ENCODE results near the gene YIPF4.
"Not testable (repeated sequence)": the region's sequence is repeated elsewhere in the genome, so short reads cannot be mapped to it uniquely, and the experiment has no call there.

The YIPF4 gene

DNA sequence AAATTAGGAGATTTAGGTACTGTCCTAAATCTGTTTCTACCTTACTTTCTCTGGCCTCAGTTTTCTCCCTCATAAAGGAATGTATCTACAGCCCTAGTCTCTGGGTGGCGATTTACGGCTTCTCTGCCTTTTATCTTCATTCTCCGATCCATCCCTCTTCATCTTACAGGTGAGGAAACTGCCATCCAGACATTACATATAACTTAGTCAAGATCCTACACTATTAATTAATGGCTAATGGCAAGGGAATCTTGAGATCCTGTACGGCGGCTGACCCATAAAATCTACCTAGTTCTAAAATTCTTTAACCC, 386 bp upstream of the YIPF4 start:
- TF ChIP-seq, protein P1, sequence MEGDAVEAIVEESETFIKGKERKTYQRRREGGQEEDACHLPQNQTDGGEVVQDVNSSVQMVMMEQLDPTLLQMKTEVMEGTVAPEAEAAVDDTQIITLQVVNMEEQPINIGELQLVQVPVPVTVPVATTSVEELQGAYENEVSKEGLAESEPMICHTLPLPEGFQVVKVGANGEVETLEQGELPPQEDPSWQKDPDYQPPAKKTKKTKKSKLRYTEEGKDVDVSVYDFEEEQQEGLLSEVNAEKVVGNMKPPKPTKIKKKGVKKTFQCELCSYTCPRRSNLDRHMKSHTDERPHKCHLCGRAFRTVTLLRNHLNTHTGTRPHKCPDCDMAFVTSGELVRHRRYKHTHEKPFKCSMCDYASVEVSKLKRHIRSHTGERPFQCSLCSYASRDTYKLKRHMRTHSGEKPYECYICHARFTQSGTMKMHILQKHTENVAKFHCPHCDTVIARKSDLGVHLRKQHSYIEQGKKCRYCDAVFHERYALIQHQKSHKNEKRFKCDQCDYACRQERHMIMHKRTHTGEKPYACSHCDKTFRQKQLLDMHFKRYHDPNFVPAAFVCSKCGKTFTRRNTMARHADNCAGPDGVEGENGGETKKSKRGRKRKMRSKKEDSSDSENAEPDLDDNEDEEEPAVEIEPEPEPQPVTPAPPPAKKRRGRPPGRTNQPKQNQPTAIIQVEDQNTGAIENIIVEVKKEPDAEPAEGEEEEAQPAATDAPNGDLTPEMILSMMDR (IDR thresholded peaks at IDR 0.05; ENCODE audit: extremely low read depth, insufficient read depth, missing control alignments): no peak
- DNase-seq (ENCODE audit: low spot score): no peak
- in situ Hi-C loops (cut with MboI; ENCODE audit: low pct_unique_long_range_greater_than_20kb, low sequenced_read_pairs, unreplicated experiment): no loop called here

DNA sequence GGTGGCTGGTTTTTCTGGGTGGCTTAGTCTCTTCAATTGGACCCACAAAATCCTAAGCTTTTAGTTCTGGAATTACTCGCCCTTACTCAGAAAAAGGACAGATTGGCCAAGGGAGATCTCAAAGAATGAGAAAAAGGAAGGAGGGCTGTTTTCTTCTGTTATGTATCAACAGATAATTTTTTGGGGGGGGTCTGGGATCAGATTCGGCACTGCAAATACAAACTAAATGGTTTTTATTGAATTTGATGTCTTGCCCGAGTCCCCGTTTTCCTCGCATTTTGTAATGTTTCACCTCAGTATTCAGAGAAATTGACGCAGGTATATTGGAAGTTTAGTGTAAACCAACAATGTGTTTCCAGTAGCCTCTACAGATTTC, 762 bp downstream of the YIPF4 start:
- TF ChIP-seq, protein P1 (IDR thresholded peaks at IDR 0.05; ENCODE audit: extremely low read depth, insufficient read depth, missing control alignments): no peak
- DNase-seq (ENCODE audit: low spot score): no peak

DNA sequence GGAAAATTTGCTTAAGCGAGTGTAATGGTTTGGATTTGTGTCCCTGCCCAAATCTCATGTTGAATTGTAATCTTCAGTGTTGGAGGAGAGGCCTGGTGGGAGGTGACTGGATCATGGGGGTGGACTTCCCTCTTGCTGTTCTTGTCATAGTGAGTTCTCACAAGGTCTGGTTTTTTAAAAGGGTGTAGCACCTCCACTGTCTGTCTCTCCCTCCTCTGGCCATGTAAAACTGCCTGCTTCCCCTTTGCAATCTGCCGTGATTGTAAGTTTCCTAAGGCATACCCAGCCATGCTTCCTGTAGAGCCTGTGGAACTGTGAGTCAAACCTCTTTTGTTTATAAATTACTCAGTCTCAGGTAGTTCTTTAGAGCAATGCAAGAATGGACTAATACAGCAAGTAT, 6.6 kb downstream of the YIPF4 start:
- TF ChIP-seq, protein P1 (IDR thresholded peaks at IDR 0.05; ENCODE audit: extremely low read depth, insufficient read depth, missing control alignments): no peak
- in situ Hi-C loops (cut with MboI; ENCODE audit: low pct_unique_long_range_greater_than_20kb, low sequenced_read_pairs, unreplicated experiment): no loop called here
- DNase-seq (ENCODE audit: low spot score): no peak

More for the DNA sequence above, 762 bp downstream of the YIPF4 start:
- in situ Hi-C loops (cut with MboI; ENCODE audit: low pct_unique_long_range_greater_than_20kb, low sequenced_read_pairs, unreplicated experiment): no loop called here

DNA sequence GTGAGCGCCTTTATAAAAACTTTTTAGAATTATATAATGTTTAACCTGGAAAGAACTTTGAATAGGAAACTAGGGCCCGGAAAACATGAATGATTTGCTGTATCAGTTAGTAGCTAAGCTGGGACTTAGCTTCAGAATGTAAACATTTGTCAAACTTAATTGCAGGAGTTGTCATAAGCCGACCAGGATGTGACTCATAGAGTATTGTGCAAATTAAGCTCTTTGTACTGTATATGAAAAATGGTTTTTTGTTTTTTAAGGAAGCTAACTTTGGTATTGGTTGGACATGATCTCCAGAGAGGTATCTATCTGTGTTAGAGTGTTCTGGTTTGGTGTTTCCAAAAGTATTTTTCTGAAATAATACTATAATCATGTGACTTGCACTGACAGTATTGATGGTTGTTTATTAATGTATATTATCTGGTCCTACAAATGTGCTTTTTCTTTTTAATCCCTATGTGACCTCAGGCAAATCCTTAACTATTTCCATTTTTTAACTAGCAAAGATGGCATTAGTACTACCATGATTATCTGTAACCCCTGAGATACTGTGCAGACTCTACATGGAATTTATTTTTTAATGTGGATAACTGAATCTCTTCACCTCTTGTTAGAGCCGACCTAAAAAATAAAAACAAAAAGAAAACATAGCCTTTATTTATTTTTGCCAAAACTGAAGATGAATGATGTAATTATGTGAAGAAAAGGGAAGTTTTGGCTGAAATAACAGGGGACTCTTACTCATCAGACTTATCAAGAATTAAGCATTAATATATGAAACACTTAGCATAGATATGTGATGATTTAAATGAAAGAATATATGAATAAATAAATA, 11.7 kb downstream of the YIPF4 start:
- TF ChIP-seq, protein P1 (IDR thresholded peaks at IDR 0.05; ENCODE audit: extremely low read depth, insufficient read depth, missing control alignments): no peak
- in situ Hi-C loops (cut with MboI; ENCODE audit: low pct_unique_long_range_greater_than_20kb, low sequenced_read_pairs, unreplicated experiment): no loop called here
- DNase-seq (ENCODE audit: low spot score): no peak

DNA sequence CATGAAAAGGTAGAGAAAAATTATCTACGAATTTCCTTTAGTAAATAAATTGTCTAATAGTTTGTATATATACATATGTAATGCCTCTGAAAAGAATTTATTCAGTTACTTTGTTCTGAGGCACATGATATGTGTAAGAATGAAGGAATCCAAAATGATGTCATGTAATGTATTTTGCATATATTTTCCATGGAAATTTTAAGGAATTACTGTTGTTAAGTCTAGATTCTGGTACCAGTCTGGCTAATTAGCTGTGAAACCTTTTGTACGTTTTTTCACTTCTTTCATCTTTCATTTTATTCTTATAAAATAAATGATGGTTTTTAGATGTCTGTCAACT, 12.3 kb downstream of the YIPF4 start:
- DNase-seq (ENCODE audit: low spot score): no peak
- in situ Hi-C loops (cut with MboI; ENCODE audit: low pct_unique_long_range_greater_than_20kb, low sequenced_read_pairs, unreplicated experiment): no loop called here
- TF ChIP-seq, protein P1 (IDR thresholded peaks at IDR 0.05; ENCODE audit: extremely low read depth, insufficient read depth, missing control alignments): no peak

DNA sequence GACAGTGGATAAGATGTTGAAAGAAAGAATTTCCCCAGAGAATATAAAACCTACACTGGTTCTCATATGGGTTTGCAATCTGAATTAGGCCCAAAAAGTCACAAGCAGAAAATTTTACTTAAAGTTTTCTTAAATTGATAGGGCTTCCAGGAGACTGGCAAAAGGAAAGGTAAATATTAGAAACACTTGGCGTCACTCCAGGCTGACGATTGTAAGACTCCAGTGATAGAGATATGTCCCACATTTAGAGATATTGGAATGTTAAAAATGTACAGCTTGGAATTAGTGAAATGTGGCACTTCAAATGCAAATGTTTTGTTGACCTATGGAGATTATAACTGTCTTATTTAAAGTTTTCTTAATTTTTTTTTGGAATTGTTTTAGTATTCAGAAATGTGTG, 14.0 kb downstream of the YIPF4 start:
- in situ Hi-C loops (cut with MboI; ENCODE audit: low pct_unique_long_range_greater_than_20kb, low sequenced_read_pairs, unreplicated experiment): no loop called here
- TF ChIP-seq, protein P1 (IDR thresholded peaks at IDR 0.05; ENCODE audit: extremely low read depth, insufficient read depth, missing control alignments): no peak
- no peak for DNase-seq (ENCODE audit: low spot score)

DNA sequence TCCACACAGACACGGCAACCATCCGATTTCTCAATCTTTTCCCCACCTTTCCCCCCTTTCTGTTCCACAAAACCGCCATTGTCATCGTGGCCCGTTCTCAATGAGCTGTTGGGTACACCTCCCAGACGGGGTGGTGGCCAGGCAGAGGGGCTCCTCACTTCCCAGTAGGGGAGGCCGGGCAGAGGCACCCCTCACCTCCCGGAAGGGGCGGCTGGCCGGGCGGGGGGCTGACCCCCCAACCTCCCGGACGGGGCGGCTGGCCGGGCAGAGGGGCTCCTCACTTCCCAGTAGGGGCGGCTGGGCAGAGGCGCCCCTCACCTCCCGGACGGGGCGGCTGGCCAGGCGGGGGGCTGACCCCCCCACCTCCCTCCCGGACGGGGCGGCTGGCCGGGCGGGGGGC, 15.8 kb downstream of the YIPF4 start:
- DNase-seq (ENCODE audit: low spot score); in situ Hi-C loops (cut with MboI; ENCODE audit: low pct_unique_long_range_greater_than_20kb, low sequenced_read_pairs, unreplicated experiment): not testable (repeated sequence)

DNA sequence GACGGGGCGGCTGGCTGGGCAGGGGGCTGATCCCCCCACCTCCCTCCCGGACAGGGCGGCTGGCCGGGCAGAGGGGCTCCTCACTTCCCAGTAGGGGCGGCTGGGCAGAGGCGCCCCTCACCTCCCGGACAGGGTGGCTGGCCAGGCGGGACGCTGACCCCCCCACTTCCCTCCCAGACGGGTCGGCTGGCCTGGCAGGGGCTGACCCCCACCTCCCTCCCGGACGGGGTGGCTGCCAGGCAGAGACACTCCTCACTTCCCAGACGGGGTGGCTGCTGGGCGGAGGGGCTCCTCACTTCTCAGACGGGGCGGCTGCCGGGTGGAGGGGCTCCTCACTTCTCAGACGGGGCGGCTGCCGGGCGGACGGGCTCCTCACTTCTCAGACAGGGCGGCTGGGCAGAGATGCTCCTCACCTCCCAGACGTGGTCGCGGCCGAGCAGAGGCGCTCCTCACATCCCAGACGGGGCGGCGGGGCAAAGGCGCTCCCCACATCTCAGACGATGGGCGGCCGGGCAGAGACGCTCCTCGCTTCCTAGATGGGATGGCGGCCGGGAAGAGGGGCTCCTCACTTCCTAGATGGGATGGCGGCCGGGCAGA, 16.4 kb downstream of the YIPF4 start:
- DNase-seq (ENCODE audit: low spot score); in situ Hi-C loops (cut with MboI; ENCODE audit: low pct_unique_long_range_greater_than_20kb, low sequenced_read_pairs, unreplicated experiment): not testable (repeated sequence)
